ENCODE measurements around the gene TTC27. TPM values are rescaled to one million over a fixed set of nuclear protein-coding genes. Genes with fewer than 3 reads are reported as not detected.
"Not testable (repeated sequence)": the region's sequence is repeated elsewhere in the genome, so short reads cannot be mapped to it uniquely, and the experiment has no call there.

Gene TTC27
- polyA plus RNA-seq, 10 donors, result 12.7 to 20.4 (median 16.7) TPM

DNA sequence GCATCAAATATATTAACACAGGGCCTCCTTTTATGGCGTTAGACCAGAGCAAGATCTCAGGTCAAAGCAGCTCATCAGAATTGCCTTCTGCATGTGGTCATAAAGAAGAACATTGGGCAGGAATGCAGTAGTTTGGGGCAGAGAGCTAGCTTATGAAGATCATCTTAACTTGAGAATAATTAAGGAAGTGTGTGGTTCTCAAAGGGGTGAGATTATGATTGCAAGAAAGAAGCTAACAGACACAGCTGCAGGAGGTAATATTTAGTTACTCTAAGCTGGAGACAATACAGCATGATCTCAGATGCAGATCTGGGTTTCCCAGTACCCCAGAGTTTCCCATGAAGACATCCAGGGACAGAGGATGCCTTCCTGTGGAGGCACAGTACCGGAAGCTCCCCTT, 91.6 kb downstream of the TTC27 start:
- DNase-seq, result no peak

DNA sequence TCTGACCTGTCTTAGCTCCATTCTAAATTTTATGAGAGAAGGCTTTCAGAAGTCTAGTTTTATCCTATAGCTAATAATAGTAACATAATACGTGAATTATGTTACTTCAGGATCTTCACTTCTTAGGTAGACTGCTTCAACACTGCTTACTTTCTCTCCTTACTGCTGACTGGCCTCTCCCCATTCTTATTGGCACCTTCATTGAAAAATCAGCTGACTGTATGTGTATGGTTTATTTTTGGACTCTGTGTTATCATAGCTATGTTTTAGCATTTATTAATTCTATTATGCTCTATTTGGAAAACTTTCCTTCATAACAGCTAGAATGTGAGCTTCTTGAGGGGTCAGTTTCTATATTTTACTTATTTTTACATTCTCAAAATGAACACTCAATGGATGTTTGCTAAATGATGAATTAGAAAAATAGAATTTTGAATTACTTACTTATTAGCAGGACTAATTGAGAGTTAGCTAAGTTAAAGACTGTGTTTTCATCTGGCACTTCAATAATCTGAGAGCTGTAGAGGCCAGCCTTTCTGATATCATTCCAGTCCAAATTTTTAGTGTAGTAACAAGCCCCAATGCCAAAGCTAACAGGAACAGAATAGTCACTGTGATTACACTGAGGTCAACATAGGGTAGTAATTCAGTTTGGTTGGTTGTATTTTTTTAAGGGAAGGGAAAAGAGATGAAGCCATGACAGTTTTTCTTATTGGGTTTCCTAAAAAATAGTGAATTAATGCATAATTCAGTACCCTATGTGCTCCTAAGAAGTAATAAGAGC, 92.3 kb downstream of the TTC27 start:
- no peak for DNase-seq

DNA sequence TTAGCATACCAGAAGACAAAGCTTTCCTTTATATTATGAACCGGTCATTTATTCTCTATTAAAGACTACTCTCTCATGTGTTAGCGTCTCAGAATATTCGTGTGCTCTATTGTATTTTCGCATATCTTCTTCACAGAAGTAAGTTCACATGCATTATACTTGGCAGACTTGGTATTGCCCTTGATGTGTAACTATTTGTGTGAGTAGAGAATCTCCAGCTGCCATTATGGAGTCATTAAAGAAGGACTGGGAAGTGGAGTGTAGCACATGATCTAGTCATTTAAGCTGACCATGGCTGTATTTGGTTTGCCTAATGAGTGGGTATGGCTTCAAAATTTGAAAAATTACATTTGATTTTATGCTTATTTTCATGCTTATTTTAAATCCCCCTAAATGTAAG, 92.9 kb downstream of the TTC27 start:
- no peak for DNase-seq

DNA sequence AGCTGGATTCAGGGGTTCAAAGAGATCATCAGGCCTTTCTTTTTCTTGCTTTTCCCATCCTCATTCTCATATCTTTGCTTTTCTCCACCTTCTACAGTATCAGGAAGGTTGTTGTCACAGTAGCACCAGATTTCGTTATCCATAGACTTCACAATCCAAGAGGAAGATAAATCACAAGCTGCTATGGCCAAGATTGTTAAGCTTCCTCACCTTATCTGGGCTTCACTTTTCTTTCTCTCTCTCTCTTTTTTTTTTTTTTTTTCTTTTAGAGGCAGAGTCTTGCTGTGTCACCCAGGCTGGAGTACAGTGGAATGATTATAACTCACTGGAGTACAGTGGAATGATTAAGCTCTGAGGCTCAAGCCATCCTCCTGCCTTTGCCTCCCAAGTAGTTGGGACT, 93.5 kb downstream of the TTC27 start:
- no peak for DNase-seq

DNA sequence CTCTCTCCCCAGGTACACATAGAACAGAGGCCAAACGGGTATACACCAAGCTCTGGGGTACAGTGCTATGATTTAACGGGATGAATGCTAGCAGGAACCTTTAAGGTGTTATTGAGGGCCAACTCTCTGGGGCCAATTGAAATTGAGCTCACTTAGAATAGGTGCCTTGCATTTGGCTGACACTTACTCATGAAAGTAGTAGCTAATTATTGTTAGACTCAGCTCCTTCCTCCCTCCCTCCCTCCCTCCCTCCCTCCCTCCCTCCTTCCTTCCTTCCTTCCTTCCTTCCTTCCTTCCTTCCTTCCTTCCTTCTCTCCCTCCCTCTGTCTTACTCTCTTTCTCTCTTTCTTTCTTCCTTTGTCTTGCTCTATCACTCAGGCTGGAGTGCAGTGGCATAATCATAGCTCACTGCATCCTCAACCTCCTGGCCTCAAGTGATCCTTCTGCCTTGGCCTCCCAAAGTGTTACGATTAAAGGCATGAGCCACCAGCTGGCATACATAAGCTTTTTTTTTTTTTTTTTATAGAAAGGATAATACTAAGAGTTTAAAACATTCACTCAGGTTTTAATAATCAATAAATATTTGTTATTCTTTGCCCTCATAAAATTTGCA, 95.7 kb downstream of the TTC27 start:
- DNase-seq, result no peak

DNA sequence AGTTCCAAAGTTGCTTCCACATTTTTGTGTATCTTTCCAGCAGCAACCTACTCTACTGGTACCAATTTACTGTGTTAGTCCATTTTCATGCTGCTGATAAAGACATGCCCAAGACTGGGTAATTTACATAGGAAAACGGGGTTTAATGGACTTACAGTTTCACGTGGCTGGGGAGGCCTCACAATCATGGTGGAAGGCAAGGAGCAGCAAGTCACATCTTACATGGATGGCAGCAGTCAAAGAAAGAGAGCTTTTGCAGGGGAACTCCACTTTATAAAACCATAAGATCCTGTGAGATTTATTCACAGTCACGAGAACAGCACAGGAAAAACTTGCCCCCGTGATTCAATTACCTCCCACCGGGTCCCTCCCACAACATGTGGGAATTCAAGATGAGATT, 98.8 kb downstream of the TTC27 start:
- not testable (repeated sequence) for DNase-seq

DNA sequence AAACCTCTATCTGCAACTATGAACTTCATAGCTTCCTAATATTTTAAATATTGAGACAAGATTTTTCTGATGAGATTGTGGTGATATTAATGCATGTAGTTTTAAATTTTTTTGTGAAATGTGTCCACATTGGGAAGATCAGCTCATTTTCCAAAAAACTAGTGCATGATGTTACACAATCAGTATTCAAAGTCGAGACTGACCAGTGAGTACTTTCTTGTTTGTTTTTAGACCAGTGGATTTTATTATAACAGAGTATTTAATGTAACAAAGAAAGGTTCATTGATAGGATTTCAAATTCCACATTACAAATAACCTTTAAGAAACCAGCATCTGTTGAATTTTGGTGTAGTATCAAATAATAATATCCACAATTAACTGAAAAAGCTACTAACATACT, 99.3 kb downstream of the TTC27 start:
- no peak for DNase-seq

DNA sequence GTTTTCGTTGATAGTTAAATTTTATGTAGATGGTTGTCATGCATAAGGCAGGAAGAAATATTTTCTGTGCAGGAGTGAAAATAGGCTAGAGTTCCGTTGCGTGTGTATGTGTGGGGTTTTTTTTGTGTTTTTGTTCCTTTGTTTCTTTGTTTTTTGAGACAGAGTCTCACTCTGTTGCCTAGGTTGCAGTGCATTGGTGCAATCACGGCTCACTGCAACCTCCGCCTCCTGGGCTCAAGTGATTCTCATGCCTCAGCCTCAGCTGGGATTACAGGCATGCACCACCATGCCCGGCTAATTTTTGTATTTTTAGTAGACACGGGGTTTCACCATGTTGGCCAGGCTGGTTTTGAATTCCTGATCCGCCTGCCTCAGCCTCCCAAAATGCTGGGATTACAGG, 103.1 kb downstream of the TTC27 start:
- DNase-seq, result not testable (repeated sequence)

DNA sequence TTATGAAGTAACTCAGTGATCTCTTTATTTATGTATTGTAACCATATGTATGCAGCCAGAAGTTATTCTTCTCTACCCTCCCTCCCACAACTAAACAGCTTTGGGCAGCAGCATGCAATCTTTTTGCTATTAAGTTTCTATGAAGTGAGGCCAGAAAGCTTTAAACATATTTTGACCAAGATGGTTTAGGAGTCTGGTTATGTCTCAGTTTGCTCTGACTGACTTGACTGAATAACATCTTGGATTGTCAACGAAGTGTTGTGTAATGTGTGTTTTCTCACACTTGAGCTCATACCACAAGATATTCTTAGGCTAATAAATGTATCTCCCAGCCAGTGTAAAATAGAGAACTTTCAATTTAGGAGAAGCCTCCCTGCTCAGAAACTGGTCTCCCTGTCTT, 104.3 kb downstream of the TTC27 start:
- DNase-seq, result no peak

DNA sequence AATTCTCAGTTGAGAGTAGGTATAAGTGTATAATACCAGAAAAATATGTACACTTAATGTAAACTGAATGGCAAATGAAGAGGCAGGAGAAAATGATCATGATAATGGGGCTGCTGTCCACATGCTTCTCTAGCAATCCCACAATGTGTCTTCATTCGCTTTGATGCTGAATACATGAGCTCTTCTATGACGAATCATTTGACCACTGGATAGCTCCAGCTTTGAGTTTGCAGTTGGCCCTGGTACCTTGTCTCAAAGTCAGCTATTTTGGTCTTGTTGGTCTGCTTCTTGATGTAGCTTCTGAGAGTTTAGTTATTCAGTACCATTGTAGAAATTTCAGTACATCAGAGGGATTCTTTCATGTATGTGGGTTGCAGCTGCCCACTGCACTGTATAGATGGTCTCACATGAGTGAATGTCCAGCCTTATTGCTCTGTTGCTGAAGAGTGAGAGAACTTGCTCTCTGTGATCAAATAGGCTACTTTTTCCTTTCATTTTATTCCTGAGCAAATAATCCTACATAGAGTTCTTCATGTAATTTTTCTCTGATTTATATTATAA, 105.1 kb downstream of the TTC27 start:
- no peak for DNase-seq

DNA sequence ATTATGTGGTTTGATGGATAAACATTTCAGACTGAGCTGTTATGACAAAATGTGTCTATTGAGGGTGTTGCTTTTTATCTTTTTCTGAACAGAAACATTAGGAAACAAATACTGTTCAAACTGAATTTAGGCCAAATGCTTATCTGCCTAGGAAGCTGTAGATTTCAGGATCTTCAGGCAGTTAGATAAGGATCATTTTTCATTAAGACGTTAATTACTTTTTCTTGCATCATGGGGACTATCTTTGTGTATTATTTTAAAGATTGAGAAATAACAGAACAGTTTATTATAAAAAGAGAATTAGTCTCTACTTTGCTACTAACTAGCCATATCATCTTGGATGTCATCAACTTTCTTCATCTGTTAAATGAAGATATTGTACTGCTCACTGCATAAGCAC, 107.5 kb downstream of the TTC27 start:
- no peak for DNase-seq

DNA sequence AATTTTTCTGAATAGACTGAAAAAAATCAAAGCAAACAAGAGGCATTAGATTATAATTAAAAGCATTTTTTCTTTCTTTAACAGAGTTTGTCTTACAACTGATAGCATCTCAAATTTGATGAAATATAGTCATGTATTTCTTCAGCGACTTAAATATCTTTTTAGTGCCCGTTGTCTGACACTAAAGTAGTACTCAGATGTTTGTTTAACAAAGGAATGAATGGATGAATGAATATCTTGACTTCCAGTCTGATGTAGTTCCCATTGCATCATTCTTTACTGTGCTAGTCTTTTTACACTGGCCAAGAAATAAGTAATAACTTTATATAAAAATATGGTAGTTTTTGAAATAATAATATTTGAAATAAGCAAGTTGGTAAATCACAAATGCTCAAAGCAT, 111.1 kb downstream of the TTC27 start:
- DNase-seq, result no peak

DNA sequence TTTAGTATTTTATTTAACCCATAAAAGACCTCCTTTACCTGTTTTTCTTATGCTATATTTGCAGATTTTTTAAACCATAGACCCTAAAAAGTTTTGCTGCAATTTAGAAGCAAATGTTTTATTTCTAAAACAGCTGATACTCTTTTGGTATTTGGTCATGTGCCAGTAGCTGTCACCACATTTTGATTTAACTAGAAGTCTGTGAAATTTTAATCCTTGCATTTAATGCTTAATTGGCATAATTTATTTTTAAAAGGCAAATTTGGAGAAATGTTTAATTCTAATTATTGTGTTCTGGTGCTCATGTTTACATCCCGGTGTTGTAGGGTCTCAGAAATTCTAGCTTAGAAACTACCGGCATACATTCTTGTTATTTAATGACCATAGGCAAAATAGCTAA, 111.8 kb downstream of the TTC27 start:
- no peak for DNase-seq

DNA sequence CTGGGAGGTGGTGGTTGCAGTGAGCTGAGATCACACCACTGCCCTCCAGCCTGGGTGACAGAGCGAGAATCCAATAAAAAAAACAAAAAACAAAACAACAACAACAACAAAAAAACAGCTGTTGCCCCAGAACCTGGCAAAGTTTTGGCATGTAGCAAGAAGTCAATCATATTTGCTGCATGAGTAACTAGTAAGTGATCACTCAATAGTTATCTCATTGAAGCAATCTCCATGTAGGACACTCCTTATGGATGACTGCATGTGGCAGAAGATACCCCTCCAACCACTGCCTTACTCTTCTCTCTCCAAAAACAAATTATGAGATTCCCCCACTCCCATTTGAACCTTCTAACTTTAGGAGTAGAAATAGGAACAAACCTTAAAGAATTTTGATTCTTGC, 113.7 kb downstream of the TTC27 start:
- DNase-seq, result no peak

DNA sequence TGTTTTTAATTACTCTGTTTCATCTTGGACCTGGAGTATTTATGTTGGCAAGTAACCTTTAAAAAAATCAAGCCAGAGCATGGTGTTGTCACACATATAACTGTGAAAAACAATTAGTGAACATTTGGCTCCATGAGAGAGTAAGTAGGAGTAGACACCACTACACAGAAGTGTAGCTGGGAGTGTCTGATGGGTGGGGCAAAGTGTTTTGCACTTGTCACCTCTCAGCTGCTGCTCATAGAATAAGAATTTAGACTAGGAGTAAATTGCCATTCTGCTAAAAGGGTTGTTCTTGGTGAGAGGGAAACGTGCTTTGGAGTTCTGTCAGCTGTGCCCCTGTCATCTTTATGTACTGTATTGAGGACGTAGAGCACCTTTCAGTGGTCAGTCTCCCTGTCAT, 114.5 kb downstream of the TTC27 start:
- no peak for DNase-seq

DNA sequence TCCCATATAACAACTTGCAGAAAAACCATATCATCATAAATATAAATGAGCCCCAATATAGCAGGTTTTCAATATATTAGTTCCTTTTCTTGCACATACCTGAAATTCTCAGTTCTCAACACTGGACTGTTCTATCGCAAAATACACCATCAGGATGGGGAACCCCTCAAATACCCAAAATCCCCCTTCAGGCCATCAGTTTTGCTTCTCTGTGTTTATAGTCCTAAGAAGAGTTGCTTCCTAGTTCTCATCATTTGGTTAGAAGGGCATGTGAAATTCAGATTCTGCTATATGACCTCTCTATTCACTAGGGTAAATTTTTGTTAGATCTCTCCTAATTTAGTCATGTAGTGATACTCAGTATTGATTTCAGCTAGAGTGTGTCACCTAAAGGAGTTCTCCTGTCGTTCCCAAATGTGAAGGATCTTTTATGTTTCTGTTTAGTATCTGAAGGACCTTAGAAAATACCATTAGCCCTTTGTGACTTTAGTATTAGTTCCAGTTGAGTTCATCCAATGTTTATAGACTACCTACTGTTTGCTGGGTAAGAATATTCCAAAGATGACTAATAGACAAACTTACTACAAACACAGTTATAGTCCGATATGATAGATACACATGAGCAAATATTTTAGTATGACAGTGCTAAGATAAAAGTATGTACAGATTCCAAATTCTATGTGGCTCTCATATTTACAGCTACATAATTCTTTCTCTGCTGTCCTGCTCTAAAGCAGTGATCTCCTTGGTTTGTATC, 115.8 kb downstream of the TTC27 start:
- no peak for DNase-seq

DNA sequence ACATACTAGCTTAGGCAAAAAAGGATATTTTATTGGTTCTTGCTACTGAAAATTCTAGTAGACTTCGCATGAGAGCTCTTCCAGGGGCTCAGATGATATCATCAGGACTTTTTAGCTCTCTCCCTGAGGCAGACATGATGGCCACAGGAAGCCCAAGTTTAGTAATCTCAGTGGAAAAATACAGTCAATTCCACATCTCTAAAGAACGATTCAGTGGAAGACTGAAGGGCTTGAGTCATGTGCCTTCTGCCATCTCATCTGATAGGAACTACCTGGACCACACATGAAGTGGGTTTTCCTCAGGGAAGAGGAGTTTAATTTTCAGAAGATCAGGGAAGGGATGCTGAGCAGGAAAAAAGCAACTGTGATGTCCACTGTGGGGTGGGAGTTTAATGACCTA, 117.3 kb downstream of the TTC27 start:
- peak in 1 of 3 donors; percentile 23 for DNase-seq

DNA sequence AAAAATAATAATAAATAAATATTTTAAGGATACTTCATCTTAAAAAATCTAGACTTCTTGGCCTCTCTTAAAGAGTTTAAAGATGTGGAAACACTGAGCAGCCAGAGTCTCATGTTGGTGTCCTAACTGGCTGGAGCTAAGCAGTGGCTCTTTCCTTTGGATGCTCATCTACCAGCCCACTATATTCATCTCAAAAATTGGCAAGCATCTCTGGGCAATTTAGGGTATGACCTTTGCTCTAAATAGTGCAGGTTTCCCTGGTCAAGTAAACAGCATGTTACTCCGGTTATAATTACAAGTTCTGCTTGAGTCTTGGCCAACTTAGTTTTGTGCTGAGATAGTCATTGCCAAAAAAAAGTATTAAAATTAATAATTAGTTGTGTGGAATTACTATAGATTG, 117.8 kb downstream of the TTC27 start:
- DNase-seq, result peak in 1 of 3 donors; percentile 26

DNA sequence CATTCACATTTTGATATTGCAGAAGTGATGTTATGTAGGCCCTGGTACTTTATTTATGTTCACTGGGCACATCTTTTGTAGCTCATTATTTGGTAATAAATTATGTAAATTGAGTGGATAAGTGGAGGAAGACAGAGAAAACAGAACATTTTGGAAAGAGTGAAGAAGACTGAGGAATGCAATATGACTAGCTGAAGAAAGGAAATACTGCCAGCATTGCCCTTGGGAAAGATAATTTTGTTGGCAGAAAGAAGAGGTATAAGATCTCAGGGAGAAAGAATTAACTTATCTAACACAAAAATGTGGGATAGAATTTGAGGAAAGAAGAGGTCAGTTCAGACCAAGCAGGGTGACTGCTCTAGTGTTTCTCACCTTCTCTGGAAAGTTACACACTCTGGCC, 118.8 kb downstream of the TTC27 start:
- DNase-seq, result peak; percentile 7 to 75 (median 22)

DNA sequence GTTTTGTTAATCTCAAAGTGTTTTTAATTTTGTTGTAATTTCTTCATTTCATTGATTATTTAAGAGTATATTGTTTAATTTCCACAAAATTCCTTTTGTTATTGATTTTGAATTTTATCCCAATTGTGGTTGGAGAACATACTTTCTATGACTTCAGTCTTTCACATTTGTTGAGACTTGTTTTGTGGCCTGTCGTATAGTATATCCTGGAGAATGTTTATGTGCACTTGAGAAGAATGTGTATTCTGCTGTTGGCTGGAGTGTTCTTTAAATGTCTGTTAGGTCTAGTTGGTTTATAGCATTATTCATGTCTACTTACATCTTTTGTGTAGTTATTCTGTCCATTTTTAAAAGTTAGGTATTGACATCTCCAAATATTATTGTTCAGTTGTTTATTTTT, 120.3 kb downstream of the TTC27 start:
- DNase-seq, result no peak

DNA sequence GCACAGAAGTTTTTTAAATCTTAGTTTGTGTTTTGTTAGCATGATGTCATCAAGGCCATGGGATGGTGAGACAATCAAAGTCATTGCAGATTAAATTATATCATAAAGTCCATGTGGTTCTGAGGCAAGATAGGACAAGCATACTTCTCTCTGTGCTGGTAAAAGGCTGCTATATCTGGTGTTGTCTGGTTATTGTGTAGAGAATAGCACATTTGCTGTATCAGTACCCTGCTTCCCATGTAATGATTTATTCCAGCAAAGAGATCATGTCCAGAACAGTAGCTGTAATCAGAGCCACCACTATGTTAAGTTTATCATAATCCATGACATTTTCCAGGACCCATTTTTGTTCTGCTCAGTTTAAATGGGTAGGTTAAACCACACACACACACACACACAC, 123.0 kb downstream of the TTC27 start:
- no peak for DNase-seq

DNA sequence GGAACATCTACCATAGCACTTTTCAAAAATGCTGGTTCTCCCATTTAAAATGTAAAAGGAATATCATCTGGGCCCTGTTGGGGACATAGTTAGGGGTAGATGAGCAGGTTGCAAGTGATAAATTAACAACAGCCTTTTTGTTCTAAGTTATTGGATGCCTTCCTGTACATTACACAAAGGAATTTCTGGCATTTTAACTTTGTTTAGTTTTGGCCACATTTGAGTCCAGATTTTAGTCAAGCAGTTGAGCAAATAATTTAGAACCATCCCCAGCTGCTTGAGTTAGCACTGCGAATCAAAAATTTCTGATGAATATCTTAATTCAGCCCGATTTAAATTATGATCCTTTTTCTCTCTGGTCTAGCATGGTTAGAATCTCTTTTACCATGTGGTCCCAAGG, 124.4 kb downstream of the TTC27 start:
- peak; percentile 14 to 49 (median 14) for DNase-seq

DNA sequence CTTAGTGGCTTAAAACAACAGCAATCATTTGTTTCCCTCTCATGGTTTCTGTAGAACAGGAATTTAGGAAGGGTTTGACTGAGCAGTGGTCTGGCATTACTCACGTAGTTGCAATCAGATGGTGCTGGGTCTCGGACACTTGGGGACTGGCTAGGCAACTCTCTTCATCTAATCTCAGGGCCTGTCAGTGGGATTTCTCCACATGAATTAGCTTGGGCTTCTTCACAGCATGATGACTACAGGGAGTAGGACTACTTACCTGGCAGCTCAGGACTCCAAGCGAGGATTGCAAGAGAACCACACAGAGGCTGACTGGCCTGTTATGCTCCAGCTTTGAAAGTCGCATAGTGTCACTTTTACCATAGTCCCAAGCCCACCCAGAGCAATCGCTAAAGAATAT, 125.1 kb downstream of the TTC27 start:
- DNase-seq, result no peak

Measured in muscle of back (tissue), 11 donors.